ENCODE results near the gene KCNQ2.
"Not testable (repeated sequence)": the region's sequence is repeated elsewhere in the genome, so short reads cannot be mapped to it uniquely, and the experiment has no call there.

Gene KCNQ2

GRCh38 chr20:63483834-63484233, 11.4 kb upstream of the KCNQ2 start:
- H3K4me2 ChIP-seq (ENCODE audit: low read length), result no peak overlapping the region
- no peaks in the 10 kb centered on the region for H3K79me2 ChIP-seq (ENCODE audit: low read length)
- H3K27me3 ChIP-seq (ENCODE audit: low read depth, low read length), result no peaks in the 10 kb centered on the region; the same call in 1 of the 2 replicates
- no peaks in the 10 kb centered on the region for H3K4me1 ChIP-seq (ENCODE audit: low read length)
- no peaks in the 10 kb centered on the region for H3K9me3 ChIP-seq (ENCODE audit: insufficient read depth, low read length)
- TF ChIP-seq EZH2phosphoT487 (IDR thresholded peaks at IDR 0.05; ENCODE audit: low read depth) (no peak), CTCF (IDR thresholded peaks at IDR 0.05; ENCODE audit: low read depth, low read length) (no peak)
- no peaks in the 10 kb centered on the region for H3K36me3 ChIP-seq (replicated peaks; ENCODE audit: low read depth, low read length)
- no peaks in the 10 kb centered on the region for H4K20me1 ChIP-seq (ENCODE audit: insufficient read depth, low read length)
- H3K9ac ChIP-seq (ENCODE audit: low read length), result no peak overlapping the region
- H3K4me3 ChIP-seq (ENCODE audit: low read length), result no peak overlapping the region
- H3K27ac ChIP-seq (ENCODE audit: low read length), result no peak overlapping the region
- H2AFZ ChIP-seq (ENCODE audit: low read depth, low read length), result no peak overlapping the region

GRCh38 chr20:63482021-63482587, 9.6 kb upstream of the KCNQ2 start:
- Histone ChIP-seq H3K4me1 (ENCODE audit: low read length) (no peaks in the 10 kb centered on the region), H4K20me1 (ENCODE audit: insufficient read depth, low read length) (no peaks in the 10 kb centered on the region), H3K27me3 (ENCODE audit: low read depth, low read length) (no peaks in the 10 kb centered on the region; the same call in 1 of the 2 replicates), H3K36me3 (replicated peaks; ENCODE audit: low read depth, low read length) (no peaks in the 10 kb centered on the region), H3K4me2 (ENCODE audit: low read length) (no peak overlapping the region), H3K9me3 (ENCODE audit: insufficient read depth, low read length) (no peaks in the 10 kb centered on the region), H3K79me2 (ENCODE audit: low read length) (no peaks in the 10 kb centered on the region), H3K4me3 (ENCODE audit: low read length) (no peak overlapping the region), H3K9ac (ENCODE audit: low read length) (no peak overlapping the region), H2AFZ (ENCODE audit: low read depth, low read length) (no peak overlapping the region), H3K27ac (ENCODE audit: low read length) (no peak overlapping the region)
- TF ChIP-seq CTCF (IDR thresholded peaks at IDR 0.05; ENCODE audit: low read depth, low read length), result no peak
- no peak for TF ChIP-seq EZH2phosphoT487 (IDR thresholded peaks at IDR 0.05; ENCODE audit: low read depth)

GRCh38 chr20:63481503-63481902, 9.0 kb upstream of the KCNQ2 start:
- no peak overlapping the region for H3K27ac ChIP-seq (ENCODE audit: low read length)
- H3K36me3 ChIP-seq (replicated peaks; ENCODE audit: low read depth, low read length), result no peaks in the 10 kb centered on the region
- no peak overlapping the region for H3K4me2 ChIP-seq (ENCODE audit: low read length)
- no peaks in the 10 kb centered on the region for H3K4me1 ChIP-seq (ENCODE audit: low read length)
- no peaks in the 10 kb centered on the region; the same call in 1 of the 2 replicates for H3K27me3 ChIP-seq (ENCODE audit: low read depth, low read length)
- no peak overlapping the region for H3K9ac ChIP-seq (ENCODE audit: low read length)
- no peak overlapping the region for H2AFZ ChIP-seq (ENCODE audit: low read depth, low read length)
- TF ChIP-seq CTCF (IDR thresholded peaks at IDR 0.05; ENCODE audit: low read depth, low read length), result no peak
- TF ChIP-seq EZH2phosphoT487 (IDR thresholded peaks at IDR 0.05; ENCODE audit: low read depth), result no peak
- no peaks in the 10 kb centered on the region for H4K20me1 ChIP-seq (ENCODE audit: insufficient read depth, low read length)
- H3K9me3 ChIP-seq (ENCODE audit: insufficient read depth, low read length), result no peaks in the 10 kb centered on the region
- H3K4me3 ChIP-seq (ENCODE audit: low read length), result no peak overlapping the region
- no peaks in the 10 kb centered on the region for H3K79me2 ChIP-seq (ENCODE audit: low read length)

- H3K4me3 ChIP-seq (ENCODE audit: low read length); H3K4me1 ChIP-seq (ENCODE audit: low read length); H3K36me3 ChIP-seq (replicated peaks; ENCODE audit: low read depth, low read length); H2AFZ ChIP-seq (ENCODE audit: low read depth, low read length); H3K9ac ChIP-seq (ENCODE audit: low read length); H4K20me1 ChIP-seq (ENCODE audit: insufficient read depth, low read length); H3K4me2 ChIP-seq (ENCODE audit: low read length); H3K27ac ChIP-seq (ENCODE audit: low read length); H3K27me3 ChIP-seq (ENCODE audit: low read depth, low read length); H3K9me3 ChIP-seq (ENCODE audit: insufficient read depth, low read length); H3K79me2 ChIP-seq (ENCODE audit: low read length): not testable (repeated sequence)
Observed at GRCh38 chr20:63479695-63480419, 7.4 kb upstream of the KCNQ2 start.

Measured in OCI-LY3 (cell line).